Stimulated activated CD4-positive, alpha-beta T cell treated with anti-CD3 and anti-CD28 coated beads, Interleukin-4, amount 100 ng/mL, for 24 hours (primary cell): Measurements from ENCODE around the gene BCAS3.

Experiments used
- DNase-seq: peaks from one replicate; pipeline ENCODE4 v3.0.0-alpha.2; 2020

The BCAS3 gene

DNA sequence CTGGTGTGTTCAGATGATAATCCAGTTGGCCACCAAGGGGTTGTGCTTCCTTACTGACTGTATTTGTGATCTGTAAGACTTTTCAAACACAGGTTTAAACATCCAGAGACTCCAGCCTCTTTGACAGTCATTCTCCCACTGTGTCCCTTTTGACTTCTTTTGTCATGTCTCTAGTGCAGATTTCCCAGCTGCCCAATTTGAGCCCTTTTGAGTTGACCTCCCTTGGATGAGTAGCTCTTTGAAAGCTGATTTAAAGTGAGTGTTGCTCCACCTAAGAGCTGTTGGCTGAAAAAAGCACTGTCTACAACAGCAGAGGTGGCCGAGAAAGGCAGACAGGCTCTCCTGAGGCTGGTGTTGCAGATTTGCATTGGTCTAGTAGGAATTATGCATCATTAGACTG is 533.6 kb downstream of the BCAS3 start:
- DNase-seq: no peak

DNA sequence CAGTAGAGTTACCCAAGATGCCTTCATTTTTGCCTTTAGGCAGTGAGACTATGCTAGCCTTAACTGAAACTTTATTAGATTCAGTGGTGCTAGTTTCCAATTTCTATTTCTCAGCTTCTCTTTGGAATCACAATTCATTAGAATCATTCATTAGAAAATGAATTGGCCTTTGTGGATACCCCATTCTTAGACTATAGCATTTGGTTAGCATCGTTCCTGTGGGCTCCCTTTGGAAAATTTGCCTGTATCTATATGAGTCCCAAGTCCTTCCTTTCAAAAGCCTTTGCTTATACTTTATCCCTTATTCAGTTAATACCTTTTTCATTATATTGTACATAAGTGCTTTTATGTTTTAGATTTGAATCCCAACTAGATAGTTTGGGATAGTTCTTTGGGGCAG is 535.0 kb downstream of the BCAS3 start:
- no peak for DNase-seq

DNA sequence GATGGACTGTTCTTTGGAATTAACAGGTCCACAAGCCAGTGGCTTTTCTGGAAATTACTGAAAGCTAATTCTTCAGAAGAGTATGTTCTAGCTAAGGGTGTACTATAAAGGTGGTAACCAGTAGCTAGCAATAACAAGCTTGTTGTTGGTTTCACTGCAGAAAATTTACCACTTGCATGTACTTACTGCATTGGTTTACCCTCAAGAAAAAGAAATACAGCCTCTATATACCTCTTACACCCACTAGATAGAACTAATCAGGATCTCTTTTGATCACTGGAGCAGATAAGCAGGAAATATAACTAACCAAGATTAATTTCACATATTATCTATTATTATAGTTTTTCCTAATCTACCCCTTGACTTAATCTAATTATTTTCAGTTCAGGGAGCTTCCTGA is 537.1 kb downstream of the BCAS3 start:
- no peak for DNase-seq

DNA sequence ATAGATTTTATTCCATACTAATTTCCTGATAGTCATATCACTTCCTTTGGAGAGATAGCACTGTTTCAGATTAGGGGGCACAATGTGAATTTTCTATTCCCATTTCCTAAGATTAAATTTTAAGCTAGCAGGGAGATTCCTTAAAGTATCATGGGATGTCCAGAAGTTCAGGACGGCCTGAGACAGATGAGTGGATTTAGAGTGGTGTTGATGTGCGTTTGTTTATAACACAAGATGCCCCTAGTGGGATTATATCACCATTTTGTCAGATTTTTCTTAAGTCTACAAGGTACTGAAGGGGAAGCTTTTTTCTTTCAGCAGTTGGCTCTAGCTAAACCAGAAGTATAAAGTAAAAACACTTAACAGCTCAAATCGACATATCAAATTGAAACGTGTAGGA is 538.4 kb downstream of the BCAS3 start:
- DNase-seq: no peak

DNA sequence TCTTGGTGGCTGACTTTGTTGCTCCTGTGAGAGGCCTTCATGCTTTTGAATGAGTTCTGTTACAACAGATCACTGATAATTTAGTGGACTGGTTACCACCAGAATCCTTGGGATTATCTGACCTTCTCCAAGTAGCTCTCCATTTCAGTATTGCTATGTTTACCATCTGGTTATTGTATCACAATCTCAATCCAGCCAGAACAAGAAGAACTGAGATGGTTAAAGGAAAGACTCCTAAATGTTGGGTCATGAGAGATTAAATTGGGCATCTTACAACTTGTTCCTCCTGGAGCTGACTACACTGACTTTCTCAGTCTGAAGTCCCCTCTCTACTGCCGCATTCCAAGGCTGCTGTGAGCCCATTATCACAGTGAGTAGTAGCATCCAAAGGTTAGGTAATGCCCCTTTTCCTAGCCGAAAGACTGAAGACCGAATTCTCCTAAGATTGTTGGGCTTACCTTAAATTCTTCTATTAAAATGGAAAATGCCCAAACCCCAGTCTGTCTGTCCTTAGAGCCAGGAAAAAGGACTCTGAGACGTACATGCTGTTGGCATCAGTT is 540.3 kb downstream of the BCAS3 start:
- no peak for DNase-seq

DNA sequence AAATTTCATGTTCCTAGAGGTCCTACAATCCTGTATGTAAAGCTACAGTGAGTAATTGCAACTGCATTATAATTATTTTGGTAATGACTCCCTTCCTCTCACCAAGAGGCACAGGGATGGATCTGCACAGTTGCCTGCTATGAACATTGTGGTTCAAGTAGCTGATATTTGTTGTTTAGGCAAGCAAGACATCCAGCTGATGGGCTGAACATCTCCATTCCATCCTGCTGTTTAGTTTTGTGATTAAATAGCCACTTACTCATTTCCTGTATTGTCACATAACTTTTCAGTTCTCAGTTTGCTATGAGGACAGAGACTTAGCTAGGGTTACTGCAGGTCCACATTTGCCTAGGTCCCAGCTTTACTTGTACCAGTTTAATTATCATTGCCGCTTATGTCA is 540.8 kb downstream of the BCAS3 start:
- DNase-seq: no peak

DNA sequence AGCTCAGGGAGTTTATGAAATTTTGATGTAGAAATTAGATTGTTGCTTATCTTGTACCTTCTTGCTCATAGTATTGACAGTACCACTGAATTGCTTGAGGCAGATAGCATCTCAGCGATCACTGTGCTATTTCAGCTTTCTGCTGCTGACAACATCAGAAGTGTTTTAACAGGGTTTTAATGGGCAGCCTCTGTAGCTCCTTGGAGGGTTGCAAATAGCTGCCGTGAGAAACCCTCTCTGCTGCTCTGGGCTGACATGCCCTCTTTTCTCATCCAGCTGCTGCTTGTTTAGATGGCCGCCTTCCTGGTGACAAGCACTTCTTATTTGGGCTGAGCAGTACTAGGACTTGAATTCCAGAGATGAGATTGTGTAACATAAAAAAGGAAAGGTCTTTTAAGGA is 541.8 kb downstream of the BCAS3 start:
- no peak for DNase-seq

DNA sequence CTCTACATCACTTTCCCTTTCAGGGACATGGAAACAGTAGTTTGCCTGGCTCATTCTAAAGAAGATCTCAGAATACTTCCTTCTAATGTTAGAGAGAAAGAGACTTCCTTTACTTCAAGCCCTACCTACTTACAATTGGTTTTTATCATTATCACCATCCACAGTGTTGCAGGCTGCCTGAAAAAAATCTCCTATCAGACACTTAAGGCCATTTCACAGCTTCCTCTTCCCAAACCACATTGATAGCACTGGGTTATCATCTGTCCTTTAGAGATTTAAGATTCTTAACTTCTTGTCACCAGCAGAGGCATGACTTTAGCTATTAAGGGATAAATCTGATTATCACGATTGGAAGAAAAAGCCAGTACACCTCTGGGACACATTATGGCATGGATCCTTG is 543.5 kb downstream of the BCAS3 start:
- DNase-seq: no peak

DNA sequence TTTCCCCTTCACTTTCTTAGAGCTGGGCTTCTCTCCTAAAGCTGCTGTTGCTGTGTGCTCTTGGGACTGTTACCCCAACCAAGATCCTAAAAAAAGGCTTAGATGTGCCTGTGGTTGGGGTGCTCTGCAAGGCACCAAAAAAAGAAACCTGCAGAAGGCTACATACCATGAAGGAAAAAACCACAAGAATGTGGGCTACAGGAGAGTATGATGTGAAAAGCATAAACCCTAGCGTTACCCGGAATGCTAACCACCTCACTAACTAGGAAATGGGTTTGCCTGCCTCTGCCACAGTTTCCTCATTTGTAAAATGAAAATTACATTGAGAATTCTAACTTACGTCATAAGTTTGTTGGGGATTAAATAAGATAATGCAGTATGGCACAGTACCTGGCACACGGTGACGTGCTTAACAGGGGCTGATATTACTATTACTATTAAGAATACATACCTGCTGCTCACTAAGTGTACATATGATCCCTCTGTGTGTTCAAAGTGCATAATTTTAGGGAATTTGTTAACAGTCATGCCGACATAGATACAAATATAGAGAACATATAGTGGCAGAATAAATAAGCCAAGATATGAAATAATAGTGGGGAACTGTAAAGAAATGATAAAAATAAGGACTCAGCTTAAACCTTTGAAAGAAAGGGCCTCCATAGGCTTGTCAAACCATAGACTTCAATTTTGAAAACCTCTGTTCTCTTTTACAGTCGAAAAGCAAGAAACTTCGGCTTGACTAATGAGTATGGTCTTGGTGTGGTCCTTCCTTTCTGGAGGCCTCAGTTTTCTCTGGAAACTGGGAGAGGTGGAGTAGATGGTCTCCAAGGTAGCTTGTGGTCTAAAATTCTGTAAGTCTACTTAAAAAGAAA is 544.2 kb downstream of the BCAS3 start:
- no peak for DNase-seq

DNA sequence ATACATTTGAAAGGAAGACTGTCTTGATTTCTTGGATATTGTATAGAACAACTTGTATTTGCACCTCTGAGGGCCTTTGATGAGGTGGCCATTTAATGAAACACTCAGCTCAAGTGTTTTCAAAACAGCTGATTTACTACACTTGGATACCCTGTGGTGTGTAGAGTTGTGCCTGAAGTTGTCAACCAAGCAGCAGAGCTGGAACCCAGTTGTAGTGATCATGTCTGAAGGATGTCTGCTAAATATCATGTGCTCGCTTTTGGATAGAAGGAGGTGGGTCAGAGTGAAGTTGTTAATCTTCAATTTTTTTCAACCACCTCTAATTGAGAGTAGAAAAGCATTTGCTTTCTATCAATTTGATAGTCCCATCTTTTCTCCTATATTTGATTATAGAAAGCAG is 546.1 kb downstream of the BCAS3 start:
- no peak for DNase-seq

DNA sequence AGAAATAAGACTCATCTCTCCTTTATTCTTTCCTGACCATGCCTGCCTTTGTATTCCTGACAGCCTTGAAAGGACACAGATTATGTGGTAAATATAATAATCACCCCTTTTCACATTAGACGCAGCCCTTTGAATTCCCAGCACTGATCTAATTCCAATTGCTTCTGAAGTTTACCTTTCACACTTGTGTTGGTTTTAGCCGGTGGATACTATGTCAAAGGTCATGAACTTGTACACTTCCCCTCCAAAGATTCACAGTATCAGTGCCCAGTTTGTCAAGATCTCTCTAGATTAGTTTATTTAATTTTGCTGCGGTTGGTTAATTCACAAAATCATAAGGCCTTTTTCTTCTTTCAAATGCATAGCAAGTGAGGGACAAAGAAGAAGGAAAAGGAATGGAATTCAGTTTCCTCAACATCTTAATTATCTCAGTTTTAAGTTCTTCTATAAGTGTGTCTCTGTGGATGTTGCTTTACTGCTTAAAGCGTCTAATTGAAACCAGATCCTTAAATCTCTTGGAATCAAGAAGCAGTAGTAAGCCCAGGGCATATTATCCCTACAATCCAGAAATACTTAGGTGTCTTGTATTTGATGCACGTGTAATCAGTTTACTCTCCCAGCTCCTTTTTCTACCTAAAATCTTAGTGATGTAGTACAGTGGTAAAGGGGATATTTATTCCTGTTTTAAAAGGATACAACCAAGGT is 547.7 kb downstream of the BCAS3 start:
- no peak for DNase-seq

DNA sequence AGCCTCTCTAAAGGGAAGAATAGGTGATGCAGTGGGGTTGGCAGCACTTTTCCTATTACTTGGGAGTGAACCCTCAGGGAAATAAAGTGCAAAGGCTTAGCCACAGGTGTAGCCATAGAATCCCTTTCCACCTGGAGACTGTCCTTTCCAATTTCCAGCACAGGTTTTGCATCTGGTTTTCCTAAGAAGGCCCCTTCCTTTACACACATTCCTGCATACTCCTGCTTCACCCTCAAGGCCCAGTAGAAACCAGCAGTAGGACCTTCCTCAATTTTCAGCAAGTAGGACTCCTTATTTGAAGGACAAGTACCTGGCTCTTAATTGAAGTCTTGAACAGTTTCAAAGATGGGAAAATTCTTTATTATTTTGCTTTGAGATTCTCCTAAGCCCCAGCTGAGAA is 550.2 kb downstream of the BCAS3 start:
- no peak for DNase-seq

DNA sequence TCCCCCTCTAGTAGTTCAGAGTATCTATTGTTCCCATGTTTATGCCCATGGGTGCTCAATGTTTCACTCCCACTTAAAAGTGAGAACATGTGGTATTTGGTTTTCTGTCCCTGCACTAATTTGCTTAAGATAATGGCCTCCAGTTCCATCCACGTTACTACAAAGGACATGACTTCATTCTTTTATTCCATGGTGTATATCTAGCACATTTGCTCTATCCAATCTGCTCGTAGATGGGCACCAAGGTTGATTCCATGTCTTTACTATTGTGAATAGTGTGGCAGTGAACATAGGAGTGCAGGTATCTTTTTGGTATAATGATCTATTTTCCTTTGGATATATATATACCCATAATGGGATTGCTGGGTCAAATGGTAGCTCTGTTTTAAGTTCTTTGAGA is 552.8 kb downstream of the BCAS3 start:
- no peak for DNase-seq

DNA sequence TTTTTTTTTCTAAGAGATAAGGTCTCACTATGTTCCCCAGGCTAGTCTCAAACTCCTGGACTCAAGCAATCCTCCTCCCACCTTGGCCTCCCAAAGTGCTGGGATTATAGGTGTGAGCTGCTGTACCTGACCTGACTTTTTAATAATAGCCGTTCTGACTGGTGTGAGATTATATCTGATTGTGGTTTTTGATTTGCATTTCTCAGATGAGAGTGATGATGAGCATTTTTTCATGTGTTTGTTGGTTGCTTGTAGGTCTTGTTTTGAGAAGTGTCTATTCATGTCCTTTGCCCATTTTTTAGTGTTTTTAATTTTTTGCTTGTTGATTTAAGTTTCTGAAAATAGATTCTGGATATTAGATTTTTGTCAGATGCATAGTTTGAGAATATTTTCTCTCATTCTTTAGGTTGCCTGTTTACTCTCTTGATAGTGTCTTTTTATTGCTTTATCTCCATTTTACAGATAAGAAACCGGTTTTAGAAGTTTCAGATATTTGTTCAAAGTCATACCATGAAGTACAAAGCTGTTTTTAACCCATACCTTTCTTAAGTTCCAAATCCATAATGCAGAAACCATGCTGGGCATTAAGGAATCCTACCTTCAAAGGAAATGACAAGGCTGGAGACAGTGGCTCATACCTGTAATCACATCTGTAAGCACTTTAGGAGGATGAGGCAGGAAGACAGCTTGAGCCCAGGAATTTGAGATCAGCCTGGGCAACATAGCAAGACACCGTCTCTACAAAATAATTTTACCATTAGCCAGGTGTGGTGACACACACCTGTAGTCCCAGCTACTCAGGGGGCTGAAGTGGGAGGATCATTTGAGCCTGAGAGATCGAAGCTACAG is 553.5 kb downstream of the BCAS3 start:
- DNase-seq: no peak

DNA sequence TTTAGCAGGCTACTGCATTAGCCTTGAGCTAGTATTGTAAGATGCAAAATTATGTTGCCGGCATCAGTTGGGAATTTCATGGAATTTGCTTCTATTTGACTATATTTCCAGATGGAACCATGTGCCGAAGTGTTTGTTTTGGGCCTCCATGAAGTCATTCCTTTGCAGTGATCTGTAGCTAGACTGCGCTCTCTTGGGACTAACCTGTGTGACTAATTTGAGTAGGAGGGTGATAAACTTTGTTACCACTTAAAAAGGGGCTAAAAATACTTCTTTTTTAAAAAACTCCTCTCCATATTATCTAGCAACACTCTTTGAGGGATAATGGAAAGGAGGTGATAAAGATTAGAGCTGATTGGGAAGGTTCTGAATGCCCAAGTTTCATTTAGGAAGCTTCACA is 555.2 kb downstream of the BCAS3 start:
- no peak for DNase-seq

DNA sequence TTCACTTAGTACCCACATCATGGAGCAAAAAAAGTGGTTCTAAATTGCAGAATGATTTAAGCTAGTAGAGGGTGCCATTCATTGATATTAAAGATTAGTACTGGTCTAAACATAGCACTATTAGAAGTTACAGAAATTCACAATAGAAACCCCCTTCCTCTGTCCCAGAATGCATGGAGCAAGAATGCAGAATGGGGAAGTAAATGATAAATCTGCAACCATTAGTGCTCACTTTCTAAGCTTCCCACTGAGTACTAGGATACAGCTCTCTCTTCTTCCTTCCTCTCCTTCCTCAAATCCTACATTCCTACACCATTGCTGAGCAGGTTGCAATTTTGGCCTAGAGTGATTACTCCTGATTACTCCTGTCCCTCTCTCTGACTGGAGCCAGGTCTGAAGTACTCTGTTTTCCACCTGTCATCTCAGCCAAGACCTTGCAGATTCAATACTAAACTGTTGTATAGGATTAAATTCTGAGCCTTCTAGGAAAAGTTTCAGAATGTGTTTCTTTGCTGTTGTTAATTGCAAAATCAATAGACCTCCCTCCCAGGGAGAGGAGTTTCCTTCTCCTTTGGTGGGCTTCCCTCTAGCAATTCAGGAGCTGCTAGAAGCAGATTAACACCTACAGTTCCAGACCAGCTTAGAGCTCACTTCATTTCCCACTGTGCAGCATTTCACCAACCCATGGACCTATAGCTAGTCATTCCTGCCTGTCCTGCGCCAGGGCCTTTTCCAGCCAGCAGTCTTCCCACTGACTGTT is 556.5 kb downstream of the BCAS3 start:
- no peak for DNase-seq

DNA sequence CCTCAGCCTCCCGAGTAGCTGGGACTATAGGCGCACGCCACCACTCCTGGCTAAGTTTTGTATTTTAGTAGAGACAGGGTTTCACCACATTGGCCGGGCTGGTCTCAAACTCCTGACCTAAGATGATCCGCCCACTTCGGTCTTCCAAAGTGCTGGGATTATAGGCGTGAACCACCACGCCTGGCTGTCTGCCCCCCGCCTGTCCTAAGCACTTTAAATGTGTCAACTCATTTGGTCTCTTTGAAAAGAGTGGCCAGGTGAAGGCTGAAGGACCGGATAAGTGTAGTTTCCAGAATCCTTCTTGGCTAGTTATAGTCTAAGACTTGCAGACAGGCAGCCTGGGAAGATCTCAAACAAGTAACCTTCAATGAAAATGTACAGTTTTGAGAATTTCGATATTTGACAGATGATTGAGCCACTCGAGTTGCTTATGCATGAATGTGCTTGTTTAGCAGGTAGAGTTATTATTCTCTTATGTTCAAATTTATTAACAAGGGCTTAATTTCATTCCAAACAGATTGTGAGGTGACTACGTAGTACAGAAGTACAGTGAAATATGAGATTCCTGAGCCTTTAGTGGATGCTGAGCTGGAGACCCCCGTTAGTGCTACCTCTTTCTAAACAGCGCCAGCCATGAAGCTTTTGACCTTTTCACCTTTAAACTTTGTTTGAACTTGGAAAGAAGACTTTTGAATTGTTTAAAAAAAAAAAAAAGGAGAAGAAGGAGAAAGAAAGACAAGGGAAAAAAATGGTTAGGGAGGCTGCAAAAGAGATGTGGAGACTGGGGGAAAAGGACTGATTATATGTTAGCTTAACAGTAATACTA is 557.6 kb downstream of the BCAS3 start:
- DNase-seq: no peak

DNA sequence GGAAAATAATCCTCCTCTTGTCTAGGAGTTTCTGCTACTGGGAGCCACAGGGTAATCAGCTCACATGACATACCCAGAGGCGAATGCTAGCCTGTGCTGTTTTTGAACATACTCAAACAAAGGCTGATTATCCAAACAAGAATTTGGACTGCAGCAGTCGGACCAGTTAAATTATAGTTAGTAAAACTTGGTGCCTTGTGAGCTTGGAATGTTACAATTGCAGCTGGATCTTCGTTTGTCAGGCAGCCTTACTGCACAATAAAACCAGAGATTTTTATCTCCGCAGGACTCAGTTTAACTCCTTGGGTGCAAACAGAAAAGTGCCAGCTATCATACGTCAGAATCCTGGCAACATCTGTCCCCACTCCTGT is 558.2 kb downstream of the BCAS3 start:
- no peak for DNase-seq

DNA sequence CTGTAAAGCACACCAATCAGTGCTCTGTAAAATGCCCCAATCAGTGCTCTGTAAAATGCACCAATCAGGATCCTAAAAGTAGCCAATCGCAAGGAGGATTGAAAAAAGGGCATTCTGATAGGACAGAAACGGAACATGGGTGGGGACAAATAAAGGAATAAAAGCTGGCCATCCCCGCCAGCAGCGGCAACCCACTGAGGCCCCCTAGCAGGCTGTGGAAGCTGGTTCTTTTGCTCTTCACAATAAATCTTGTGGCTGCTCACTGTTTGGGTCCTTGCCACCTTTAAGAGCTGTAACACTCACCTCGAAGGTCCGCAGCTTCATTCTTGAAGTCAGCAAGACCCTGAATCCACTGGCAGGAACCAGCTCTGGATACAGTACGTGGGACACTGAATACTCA is 559.6 kb downstream of the BCAS3 start:
- DNase-seq: no peak

DNA sequence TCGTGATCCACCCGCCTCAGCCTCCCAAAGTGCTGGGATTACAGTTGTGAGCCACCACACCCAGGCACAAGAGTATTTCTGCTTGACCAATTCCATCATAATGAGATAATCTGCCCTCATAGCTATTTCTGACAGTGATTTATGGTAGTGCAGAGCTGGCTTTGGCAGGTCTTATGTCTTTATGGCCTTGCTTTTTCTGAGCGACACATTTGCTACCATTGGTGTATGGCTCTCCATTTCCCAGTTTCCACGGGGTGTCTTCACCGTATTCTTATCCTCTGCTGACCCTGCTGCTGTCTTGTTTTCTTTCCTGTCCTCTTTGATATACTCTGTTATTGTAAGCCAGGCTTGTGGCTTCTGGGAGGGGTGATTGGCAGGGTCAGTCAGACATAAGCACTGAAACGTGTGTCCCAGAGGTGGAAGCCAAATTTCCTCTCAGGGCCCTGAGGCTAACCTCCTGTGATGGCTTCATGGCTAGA is 560.8 kb downstream of the BCAS3 start:
- no peak for DNase-seq

DNA sequence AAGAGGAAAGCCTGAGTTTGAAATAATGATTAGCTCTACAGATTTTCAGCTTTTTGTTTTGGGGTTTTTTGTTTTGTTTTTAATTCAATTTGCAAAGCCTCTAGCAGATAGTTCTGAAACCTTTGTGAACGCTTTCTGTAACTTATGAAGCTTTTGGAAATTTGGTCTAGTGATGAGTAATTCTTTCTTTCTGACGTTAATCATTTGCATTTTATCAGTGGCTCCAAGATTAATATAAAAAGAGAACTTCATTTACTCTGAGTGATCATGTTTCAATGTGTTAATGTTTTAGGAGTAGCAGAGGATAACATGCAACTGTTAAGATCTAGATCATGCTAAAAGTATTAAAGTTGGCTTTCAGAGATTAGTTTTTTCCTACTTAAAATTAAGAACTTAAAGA is 561.7 kb downstream of the BCAS3 start:
- no peak for DNase-seq

DNA sequence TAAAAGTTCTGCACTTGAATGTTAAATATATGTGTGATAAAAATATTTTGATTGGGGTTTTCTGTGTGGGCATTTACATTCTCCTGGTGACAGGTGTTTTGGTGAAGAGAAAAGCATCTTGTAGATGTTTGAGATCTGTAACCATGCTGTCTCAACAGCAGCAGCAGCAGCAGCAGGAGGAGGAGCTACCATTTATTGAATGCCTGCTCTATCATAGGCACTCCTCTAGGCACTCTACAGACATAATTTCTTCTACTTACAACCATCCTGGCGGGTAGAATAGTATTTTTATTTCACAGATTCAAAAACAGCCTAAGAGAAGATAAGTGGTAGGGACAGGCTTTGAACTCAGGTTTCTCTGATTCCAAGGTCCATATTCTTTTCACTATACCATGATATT is 562.3 kb downstream of the BCAS3 start:
- DNase-seq: no peak
